Gastroesophageal sphincter (tissue), 3 donors: ENCODE results near the gene MTCL1.

Experiments used
- POLR2A ChIP-seq, 2 donors: fragments of 450-650 bp; IDR thresholded peaks; one replicate each; pipeline ENCODE4 v1.6.1; 2017; ENCODE audit warnings: antibody characterized with exemption in 2 of 2, mild to moderate bottlenecking in 2 of 2, moderate library complexity in 1 of 2
- POLR2AphosphoS5 ChIP-seq: sonication (generic); formaldehyde crosslinking; IDR thresholded peaks from one replicate; pipeline ENCODE4 v1.6.1; 2017; ENCODE audit warnings: antibody characterized with exemption
- TF ChIP-seq, protein P1 (sequence below), 4 experiments: fragments of 200-600 bp in 2 of 4; fragments of 450-650 bp in 2 of 4; sonication (generic) in 1 of 4; IDR thresholded peaks; one replicate each; pipeline ENCODE4 v1.5.1; 2017 to 2019; ENCODE audit warnings: antibody characterized with exemption in 4 of 4, mild to moderate bottlenecking in 2 of 4, moderate library complexity in 2 of 4

DNA sequence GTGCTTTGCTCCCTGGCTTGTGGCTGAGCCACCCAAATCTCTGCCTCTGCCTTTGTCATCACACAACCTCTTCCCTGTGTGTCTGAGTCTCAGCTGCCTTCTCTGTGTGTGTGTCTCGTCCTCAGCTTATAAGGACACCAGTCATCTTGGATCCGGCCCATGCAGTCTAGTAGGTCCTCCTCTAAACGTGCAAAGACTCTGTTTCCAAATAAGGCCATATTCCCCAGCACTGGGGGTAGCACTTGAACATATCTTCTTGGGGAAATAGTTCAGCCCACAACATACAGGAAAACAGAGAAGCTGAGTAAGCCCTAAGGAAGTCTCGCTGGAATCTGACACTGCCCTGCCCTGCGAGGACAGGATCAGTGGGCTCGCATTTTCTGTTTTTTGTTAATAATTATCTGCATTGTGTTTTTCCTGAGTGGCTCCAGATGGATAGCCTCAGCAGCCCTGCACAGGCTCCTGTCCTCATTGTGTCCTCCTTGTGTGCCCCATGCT is 42.1 kb downstream of the MTCL1 start:
- TF ChIP-seq, protein P1, sequence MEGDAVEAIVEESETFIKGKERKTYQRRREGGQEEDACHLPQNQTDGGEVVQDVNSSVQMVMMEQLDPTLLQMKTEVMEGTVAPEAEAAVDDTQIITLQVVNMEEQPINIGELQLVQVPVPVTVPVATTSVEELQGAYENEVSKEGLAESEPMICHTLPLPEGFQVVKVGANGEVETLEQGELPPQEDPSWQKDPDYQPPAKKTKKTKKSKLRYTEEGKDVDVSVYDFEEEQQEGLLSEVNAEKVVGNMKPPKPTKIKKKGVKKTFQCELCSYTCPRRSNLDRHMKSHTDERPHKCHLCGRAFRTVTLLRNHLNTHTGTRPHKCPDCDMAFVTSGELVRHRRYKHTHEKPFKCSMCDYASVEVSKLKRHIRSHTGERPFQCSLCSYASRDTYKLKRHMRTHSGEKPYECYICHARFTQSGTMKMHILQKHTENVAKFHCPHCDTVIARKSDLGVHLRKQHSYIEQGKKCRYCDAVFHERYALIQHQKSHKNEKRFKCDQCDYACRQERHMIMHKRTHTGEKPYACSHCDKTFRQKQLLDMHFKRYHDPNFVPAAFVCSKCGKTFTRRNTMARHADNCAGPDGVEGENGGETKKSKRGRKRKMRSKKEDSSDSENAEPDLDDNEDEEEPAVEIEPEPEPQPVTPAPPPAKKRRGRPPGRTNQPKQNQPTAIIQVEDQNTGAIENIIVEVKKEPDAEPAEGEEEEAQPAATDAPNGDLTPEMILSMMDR (IDR thresholded peaks at IDR 0.05): no peak
- TF ChIP-seq POLR2A (IDR thresholded peaks at IDR 0.05) (no peak), POLR2AphosphoS5 (no peak)
